ENCODE measurements around the gene CDH16.
"Not testable (repeated sequence)": the region's sequence is repeated elsewhere in the genome, so short reads cannot be mapped to it uniquely, and the experiment has no call there.

The CDH16 gene

DNA sequence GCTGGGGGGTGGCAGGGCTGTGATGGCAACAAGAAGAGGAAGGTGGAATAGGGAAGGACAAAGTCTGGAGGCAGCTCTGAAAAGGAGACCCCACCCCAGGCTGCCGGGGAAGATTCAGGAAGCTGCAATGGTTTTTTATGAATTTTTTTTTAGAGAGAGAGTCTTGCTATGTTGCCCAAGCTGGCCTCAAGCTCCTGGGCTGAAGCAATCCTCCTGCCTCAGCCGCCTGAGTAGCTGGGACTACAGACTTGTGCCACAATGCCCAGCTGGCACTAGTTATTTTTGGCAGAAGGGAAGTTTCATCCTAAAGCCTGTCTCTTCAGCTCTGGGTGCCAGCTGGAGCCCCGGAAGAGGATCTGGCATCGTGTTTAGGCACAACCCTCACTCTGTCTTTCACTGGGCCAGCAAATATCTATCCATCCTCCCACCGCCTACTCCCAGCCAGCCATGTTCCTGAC lies 41.0 kb upstream of the CDH16 start:
- in situ Hi-C loops (cut with MboI; ENCODE audit: low pct_unique_long_range_greater_than_20kb, low sequenced_read_pairs, unreplicated experiment), result no loop called here
- TF ChIP-seq, protein P1, sequence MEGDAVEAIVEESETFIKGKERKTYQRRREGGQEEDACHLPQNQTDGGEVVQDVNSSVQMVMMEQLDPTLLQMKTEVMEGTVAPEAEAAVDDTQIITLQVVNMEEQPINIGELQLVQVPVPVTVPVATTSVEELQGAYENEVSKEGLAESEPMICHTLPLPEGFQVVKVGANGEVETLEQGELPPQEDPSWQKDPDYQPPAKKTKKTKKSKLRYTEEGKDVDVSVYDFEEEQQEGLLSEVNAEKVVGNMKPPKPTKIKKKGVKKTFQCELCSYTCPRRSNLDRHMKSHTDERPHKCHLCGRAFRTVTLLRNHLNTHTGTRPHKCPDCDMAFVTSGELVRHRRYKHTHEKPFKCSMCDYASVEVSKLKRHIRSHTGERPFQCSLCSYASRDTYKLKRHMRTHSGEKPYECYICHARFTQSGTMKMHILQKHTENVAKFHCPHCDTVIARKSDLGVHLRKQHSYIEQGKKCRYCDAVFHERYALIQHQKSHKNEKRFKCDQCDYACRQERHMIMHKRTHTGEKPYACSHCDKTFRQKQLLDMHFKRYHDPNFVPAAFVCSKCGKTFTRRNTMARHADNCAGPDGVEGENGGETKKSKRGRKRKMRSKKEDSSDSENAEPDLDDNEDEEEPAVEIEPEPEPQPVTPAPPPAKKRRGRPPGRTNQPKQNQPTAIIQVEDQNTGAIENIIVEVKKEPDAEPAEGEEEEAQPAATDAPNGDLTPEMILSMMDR (IDR thresholded peaks at IDR 0.05; ENCODE audit: extremely low read depth, insufficient read depth, missing control alignments), result no peak
- no peak for DNase-seq (ENCODE audit: low spot score)

- no peak for DNase-seq (ENCODE audit: low spot score)
- in situ Hi-C loops (cut with MboI; ENCODE audit: low pct_unique_long_range_greater_than_20kb, low sequenced_read_pairs, unreplicated experiment), result no loop called here
- TF ChIP-seq, protein P1 (IDR thresholded peaks at IDR 0.05; ENCODE audit: extremely low read depth, insufficient read depth, missing control alignments), result no peak
Measured at GRCh38 chr16:66958857-66959703, 40.4 kb upstream of the CDH16 start.

- in situ Hi-C loops (cut with MboI; ENCODE audit: low pct_unique_long_range_greater_than_20kb, low sequenced_read_pairs, unreplicated experiment); DNase-seq (ENCODE audit: low spot score): not testable (repeated sequence)
Measured at GRCh38 chr16:66956154-66956457, 37.4 kb upstream of the CDH16 start.

DNA sequence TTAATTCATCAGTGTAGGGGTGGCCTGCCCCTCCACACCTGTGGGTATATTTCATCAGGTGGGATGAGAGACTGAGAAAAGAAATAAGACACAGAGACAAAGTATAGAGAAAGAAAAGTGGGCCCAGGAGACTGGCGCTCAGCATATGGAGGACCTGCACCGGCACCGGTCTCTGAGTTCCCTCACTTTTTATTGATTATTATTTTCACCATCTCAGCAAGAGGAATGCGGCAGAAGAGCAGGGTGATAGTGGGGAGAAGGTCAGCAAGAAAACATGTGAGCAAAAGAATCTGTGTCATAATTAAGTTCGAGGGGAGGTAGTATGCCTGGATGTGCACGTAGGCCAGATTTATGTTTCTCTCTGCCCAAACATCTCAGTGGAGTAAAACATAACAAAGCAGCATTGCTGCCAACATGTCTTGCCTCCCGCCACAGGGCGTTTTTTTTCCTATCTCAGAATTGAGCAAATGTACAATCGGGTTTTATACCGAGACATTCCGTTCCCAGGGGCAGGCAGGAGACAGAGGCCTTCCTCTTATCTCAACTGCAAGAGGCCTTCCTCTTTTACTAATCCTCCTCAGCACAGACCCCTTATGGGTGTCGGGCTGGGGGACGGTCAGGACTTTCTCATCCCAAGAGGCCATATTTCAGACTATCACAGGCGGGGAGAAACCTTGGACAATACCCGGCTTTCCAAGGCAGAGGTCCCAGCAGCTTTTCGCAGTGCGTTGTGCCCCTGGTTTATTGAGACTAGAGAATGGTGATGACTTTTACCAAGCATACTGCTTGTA lies 36.9 kb upstream of the CDH16 start:
- DNase-seq (ENCODE audit: low spot score); in situ Hi-C loops (cut with MboI; ENCODE audit: low pct_unique_long_range_greater_than_20kb, low sequenced_read_pairs, unreplicated experiment): not testable (repeated sequence)

DNA sequence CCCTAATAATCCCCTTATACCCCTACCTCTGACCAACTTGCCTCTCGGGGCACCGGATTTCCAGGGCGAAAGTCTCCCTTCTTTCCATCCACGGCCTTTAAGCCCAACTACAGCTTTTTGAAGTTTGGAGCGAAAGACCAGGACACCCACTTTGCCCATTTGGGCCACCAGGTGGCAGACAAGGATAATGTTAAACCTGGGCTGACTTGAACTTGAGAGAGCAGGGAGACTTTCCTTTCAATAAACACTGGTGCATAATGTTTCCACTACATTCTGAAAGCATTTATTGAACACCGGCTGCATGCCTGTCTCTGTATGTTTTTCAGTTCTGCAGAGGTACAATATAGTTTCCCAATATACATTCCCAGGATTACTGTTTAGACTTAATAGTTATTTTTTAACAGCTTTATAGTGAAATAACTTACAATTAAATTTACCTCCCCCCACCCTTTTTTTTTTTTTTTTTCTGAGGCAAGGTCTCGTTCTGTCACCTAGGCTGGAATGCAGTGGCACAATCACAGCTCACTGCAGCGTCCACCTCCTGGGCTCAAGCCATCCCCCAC lies 35.5 kb upstream of the CDH16 start:
- peak; percentile 79 for DNase-seq (ENCODE audit: low spot score)
- in situ Hi-C loops (cut with MboI; ENCODE audit: low pct_unique_long_range_greater_than_20kb, low sequenced_read_pairs, unreplicated experiment), result no loop called here

GRCh38 chr16:66953462-66954096 lies 34.9 kb upstream of the CDH16 start:
- in situ Hi-C loops (cut with MboI; ENCODE audit: low pct_unique_long_range_greater_than_20kb, low sequenced_read_pairs, unreplicated experiment), result no loop called here
- TF ChIP-seq, protein P1 (IDR thresholded peaks at IDR 0.05; ENCODE audit: extremely low read depth, insufficient read depth, missing control alignments), result no peak

More for the DNA sequence above, 35.5 kb upstream of the CDH16 start:
- TF ChIP-seq, protein P1 (IDR thresholded peaks at IDR 0.05; ENCODE audit: extremely low read depth, insufficient read depth, missing control alignments), result peak; percentile 86

DNA sequence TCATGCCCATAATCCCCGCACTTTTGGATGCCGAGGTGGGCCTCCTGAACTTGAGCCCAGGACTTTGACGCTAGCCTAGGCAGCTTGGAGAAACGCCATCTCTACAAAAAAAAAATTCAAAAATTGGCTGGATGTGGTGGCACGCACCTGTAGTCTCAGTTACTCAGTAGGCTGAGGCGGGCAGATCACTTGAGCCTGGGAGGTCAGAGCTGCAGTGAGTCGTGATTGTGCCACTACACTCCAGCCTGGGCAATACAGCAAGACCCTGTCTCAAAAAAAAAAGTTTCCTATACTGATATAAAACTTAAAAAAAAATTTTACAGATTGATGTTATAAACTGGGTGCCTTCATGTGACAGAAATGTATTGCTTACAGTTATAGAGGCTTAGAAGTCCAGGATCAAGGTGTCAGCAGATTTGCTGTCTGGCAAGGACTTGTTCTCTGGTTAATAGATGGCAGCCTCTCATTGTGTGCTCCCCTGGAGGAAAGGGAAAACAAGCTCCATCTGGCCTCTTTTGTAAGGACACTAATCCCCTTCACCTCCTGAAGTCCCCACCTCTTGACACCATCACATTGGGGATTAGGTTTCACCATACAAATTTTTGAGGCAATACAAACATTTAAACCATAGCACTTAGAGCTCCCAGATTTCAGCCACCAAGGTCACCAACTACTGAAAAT lies 33.9 kb upstream of the CDH16 start:
- TF ChIP-seq, protein P1 (IDR thresholded peaks at IDR 0.05; ENCODE audit: extremely low read depth, insufficient read depth, missing control alignments), result no peak
- in situ Hi-C loops (cut with MboI; ENCODE audit: low pct_unique_long_range_greater_than_20kb, low sequenced_read_pairs, unreplicated experiment), result no loop called here
- no peak for DNase-seq (ENCODE audit: low spot score)

More at GRCh38 chr16:66953462-66954096, 34.9 kb upstream of the CDH16 start:
- no peak for DNase-seq (ENCODE audit: low spot score)

All from GM13977 (cell line).